SK-N-SH treated with all-trans-retinoic acid at 6 μM for 48 hours (cell line): ENCODE results near the gene SPOCK1.

Experiments
- ATAC-seq: fragments of 200-7000 bp; cut with Tn5 transposase; 3 replicates; pipeline ENCODE4 v1.9.1; 2020; ENCODE audit warnings: mild to moderate bottlenecking, moderate library complexity
- ARNTL ChIP-seq: fragments of 450-650 bp; formaldehyde crosslinking; IDR thresholded peaks from 2 replicates; pipeline ENCODE4 v1.5.0; 2020; ENCODE audit warnings: low read depth, mild to moderate bottlenecking, moderate library complexity, borderline replicate concordance
- BACH2 ChIP-seq: fragments of 250-450 bp; sonication (Bioruptor Pico); IDR thresholded peaks from 2 replicates; pipeline ENCODE4 v1.9.0; 2021; ENCODE audit warnings: mild to moderate bottlenecking, borderline replicate concordance
- CREB5 ChIP-seq: fragments of 250-450 bp; sonication (Bioruptor Pico); IDR thresholded peaks from 2 replicates; pipeline ENCODE4 v1.5.1; 2020; ENCODE audit warnings: low read depth, mild to moderate bottlenecking, moderate library complexity
- CSDC2 ChIP-seq: fragments of 250-450 bp; sonication (Bioruptor Pico); IDR thresholded peaks from 2 replicates; pipeline ENCODE4 v1.5.0; 2020; ENCODE audit warnings: mild to moderate bottlenecking, moderate library complexity
- CSRNP3 ChIP-seq: fragments of 250-450 bp; sonication (Bioruptor Pico); IDR thresholded peaks from 2 replicates; pipeline ENCODE4 v1.5.1; 2021; ENCODE audit warnings: mild to moderate bottlenecking, moderate library complexity
- ESRRG ChIP-seq: fragments of 250-450 bp; sonication (Bioruptor Pico); IDR thresholded peaks from 2 replicates; pipeline ENCODE4 v1.6.1; 2021; ENCODE audit warnings: mild to moderate bottlenecking
- GLIS3 ChIP-seq: fragments of 250-450 bp; sonication (Bioruptor Pico); IDR thresholded peaks from 2 replicates; pipeline ENCODE4 v1.5.0; 2020; ENCODE audit warnings: mild to moderate bottlenecking, moderate library complexity
- ISL1 ChIP-seq: fragments of 250-450 bp; sonication (Bioruptor Pico); IDR thresholded peaks from 2 replicates; pipeline ENCODE4 v2.1.2; 2022; ENCODE audit warnings: mild to moderate bottlenecking, moderate library complexity
- OSR1 ChIP-seq: fragments of 250-450 bp; sonication (Bioruptor Pico); IDR thresholded peaks from 2 replicates; pipeline ENCODE4 v1.8.0; 2022; ENCODE audit warnings: moderate library complexity, mild to moderate bottlenecking, inconsistent platforms
- PPARA ChIP-seq: fragments of 250-450 bp; sonication (Bioruptor Pico); IDR thresholded peaks from 2 replicates; pipeline ENCODE4 v1.5.0; 2020; ENCODE audit warnings: mild to moderate bottlenecking, borderline replicate concordance
- RARB ChIP-seq: fragments of 250-450 bp; sonication (Bioruptor Pico); IDR thresholded peaks from 2 replicates; pipeline ENCODE4 v1.8.0; 2021; ENCODE audit warnings: mild to moderate bottlenecking, moderate library complexity
- SNAI2 ChIP-seq: fragments of 250-450 bp; sonication (Bioruptor Pico); IDR thresholded peaks from 2 replicates; pipeline ENCODE4 v1.5.0; 2020; ENCODE audit warnings: mild to moderate bottlenecking, moderate library complexity
- TCF4 ChIP-seq: fragments of 250-450 bp; sonication (Bioruptor Pico); IDR thresholded peaks from 2 replicates; pipeline ENCODE4 v1.8.0; 2021; ENCODE audit warnings: mild to moderate bottlenecking, moderate library complexity, borderline replicate concordance
- TOX ChIP-seq: fragments of 250-450 bp; sonication (Bioruptor Pico); IDR thresholded peaks from 2 replicates; pipeline ENCODE4 v1.8.0; 2021; ENCODE audit warnings: mild to moderate bottlenecking, moderate library complexity, borderline replicate concordance
- ZC3H10 ChIP-seq: fragments of 250-450 bp; sonication (Bioruptor Pico); IDR thresholded peaks from 2 replicates; pipeline ENCODE4 v1.5.1; 2021; ENCODE audit warnings: mild to moderate bottlenecking, moderate library complexity
- ZFP30 ChIP-seq: fragments of 450-650 bp; formaldehyde crosslinking; IDR thresholded peaks from 2 replicates; pipeline ENCODE4 v1.5.0; 2022; ENCODE audit warnings: mild to moderate bottlenecking, moderate library complexity
- ZNF565 ChIP-seq: fragments of 450-650 bp; formaldehyde crosslinking; conservative IDR thresholded peaks from 2 replicates; pipeline ENCODE4 v1.5.0; 2020; ENCODE audit warnings: low read depth, mild to moderate bottlenecking, moderate library complexity
- ZNF70 ChIP-seq: fragments of 450-650 bp; formaldehyde crosslinking; IDR thresholded peaks from 2 replicates; pipeline ENCODE4 v1.5.0; 2020; ENCODE audit warnings: mild to moderate bottlenecking, moderate library complexity
- ZNF8 ChIP-seq: fragments of 450-650 bp; formaldehyde crosslinking; IDR thresholded peaks from 2 replicates; pipeline ENCODE4 v1.5.0; 2020; ENCODE audit warnings: mild to moderate bottlenecking, moderate library complexity
- TF ChIP-seq, protein P1 (sequence below): fragments of 250-450 bp; sonication (Bioruptor Pico); IDR thresholded peaks from 2 replicates; pipeline ENCODE4 v1.8.0; 2021; ENCODE audit warnings: low read depth, mild to moderate bottlenecking, moderate library complexity, borderline replicate concordance
- TF ChIP-seq, protein P2 (sequence below): fragments of 250-450 bp; sonication (Bioruptor Pico); IDR thresholded peaks from 2 replicates; pipeline ENCODE4 v1.8.0; 2020; ENCODE audit warnings: mild to moderate bottlenecking, moderate library complexity, borderline replicate concordance
- TF ChIP-seq, protein P3 (sequence below): fragments of 250-450 bp; sonication (Bioruptor Pico); IDR thresholded peaks from 2 replicates; pipeline ENCODE4 v1.5.0; 2020; ENCODE audit warnings: mild to moderate bottlenecking, moderate library complexity

Gene SPOCK1

GRCh38 chr5:137283801-137284200 lies 215.3 kb downstream of the SPOCK1 start (continued):
- no peak for TF ChIP-seq ISL1 (CRISPR knock-in tag)

DNA sequence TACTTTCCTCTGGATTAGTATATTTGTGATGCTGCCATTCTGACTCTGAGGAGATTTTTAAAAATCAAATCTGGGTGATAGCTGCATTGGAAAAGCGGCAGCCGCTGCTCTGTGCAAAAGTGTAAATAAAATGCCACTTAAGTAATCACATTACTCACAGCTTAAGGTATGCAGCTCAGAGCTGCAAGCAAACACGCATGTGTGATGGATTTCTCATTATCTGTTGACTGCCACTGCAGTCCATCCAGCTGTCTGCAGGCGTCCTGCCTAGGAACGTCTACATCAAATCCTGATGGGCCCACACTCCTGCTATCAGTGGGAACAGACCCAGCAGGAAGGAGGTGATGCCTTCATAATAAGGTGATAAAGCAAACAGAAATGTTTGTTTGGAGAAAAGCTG lies 216.9 kb downstream of the SPOCK1 start:
- ATAC-seq = no peak
- TF ChIP-seq, protein P1, sequence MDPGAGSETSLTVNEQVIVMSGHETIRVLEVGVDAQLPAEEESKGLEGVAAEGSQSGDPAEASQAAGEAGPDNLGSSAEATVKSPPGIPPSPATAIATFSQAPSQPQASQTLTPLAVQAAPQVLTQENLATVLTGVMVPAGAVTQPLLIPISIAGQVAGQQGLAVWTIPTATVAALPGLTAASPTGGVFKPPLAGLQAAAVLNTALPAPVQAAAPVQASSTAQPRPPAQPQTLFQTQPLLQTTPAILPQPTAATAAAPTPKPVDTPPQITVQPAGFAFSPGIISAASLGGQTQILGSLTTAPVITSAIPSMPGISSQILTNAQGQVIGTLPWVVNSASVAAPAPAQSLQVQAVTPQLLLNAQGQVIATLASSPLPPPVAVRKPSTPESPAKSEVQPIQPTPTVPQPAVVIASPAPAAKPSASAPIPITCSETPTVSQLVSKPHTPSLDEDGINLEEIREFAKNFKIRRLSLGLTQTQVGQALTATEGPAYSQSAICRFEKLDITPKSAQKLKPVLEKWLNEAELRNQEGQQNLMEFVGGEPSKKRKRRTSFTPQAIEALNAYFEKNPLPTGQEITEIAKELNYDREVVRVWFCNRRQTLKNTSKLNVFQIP (CRISPR knock-in tag) = no peak
- no peak for TF ChIP-seq ARNTL (CRISPR knock-in tag)
- TF ChIP-seq ISL1 (CRISPR knock-in tag) = no peak
- TF ChIP-seq BACH2 (CRISPR knock-in tag) = no peak
- TF ChIP-seq ZNF8 (CRISPR knock-in tag) = no peak
- TF ChIP-seq, protein P2, sequence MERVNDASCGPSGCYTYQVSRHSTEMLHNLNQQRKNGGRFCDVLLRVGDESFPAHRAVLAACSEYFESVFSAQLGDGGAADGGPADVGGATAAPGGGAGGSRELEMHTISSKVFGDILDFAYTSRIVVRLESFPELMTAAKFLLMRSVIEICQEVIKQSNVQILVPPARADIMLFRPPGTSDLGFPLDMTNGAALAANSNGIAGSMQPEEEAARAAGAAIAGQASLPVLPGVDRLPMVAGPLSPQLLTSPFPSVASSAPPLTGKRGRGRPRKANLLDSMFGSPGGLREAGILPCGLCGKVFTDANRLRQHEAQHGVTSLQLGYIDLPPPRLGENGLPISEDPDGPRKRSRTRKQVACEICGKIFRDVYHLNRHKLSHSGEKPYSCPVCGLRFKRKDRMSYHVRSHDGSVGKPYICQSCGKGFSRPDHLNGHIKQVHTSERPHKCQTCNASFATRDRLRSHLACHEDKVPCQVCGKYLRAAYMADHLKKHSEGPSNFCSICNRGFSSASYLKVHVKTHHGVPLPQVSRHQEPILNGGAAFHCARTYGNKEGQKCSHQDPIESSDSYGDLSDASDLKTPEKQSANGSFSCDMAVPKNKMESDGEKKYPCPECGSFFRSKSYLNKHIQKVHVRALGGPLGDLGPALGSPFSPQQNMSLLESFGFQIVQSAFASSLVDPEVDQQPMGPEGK (CRISPR knock-in tag) = no peak
- TF ChIP-seq, all 23 proteins: peak for 0

GRCh38 chr5:137281201-137281600 lies 217.9 kb downstream of the SPOCK1 start:
- TF ChIP-seq ZFP30 (CRISPR knock-in tag) (no peak), CREB5 (CRISPR knock-in tag) (no peak), PPARA (CRISPR knock-in tag) (no peak), ZC3H10 (no peak), ESRRG (CRISPR knock-in tag) (no peak), RARB (CRISPR knock-in tag) (no peak), ZNF565 (CRISPR knock-in tag) (no peak), CSRNP3 (CRISPR knock-in tag) (no peak), ZNF8 (CRISPR knock-in tag) (no peak), ISL1 (CRISPR knock-in tag) (no peak), OSR1 (CRISPR knock-in tag) (no peak), BACH2 (CRISPR knock-in tag) (no peak)
- TF ChIP-seq, protein P3, sequence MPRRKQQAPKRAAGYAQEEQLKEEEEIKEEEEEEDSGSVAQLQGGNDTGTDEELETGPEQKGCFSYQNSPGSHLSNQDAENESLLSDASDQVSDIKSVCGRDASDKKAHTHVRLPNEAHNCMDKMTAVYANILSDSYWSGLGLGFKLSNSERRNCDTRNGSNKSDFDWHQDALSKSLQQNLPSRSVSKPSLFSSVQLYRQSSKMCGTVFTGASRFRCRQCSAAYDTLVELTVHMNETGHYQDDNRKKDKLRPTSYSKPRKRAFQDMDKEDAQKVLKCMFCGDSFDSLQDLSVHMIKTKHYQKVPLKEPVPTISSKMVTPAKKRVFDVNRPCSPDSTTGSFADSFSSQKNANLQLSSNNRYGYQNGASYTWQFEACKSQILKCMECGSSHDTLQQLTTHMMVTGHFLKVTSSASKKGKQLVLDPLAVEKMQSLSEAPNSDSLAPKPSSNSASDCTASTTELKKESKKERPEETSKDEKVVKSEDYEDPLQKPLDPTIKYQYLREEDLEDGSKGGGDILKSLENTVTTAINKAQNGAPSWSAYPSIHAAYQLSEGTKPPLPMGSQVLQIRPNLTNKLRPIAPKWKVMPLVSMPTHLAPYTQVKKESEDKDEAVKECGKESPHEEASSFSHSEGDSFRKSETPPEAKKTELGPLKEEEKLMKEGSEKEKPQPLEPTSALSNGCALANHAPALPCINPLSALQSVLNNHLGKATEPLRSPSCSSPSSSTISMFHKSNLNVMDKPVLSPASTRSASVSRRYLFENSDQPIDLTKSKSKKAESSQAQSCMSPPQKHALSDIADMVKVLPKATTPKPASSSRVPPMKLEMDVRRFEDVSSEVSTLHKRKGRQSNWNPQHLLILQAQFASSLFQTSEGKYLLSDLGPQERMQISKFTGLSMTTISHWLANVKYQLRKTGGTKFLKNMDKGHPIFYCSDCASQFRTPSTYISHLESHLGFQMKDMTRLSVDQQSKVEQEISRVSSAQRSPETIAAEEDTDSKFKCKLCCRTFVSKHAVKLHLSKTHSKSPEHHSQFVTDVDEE = no peak
- ATAC-seq = no peak

GRCh38 chr5:137280656-137281055 lies 218.5 kb downstream of the SPOCK1 start:
- ATAC-seq = no peak
- TF ChIP-seq ZNF8 (CRISPR knock-in tag) = no peak
- no peak for TF ChIP-seq OSR1 (CRISPR knock-in tag)
- no peak for TF ChIP-seq RARB (CRISPR knock-in tag)
- TF ChIP-seq CREB5 (CRISPR knock-in tag) = no peak
- TF ChIP-seq CSDC2 (CRISPR knock-in tag) = no peak
- TF ChIP-seq ZNF70 (CRISPR knock-in tag) = no peak
- TF ChIP-seq SNAI2 (CRISPR knock-in tag) = no peak
- TF ChIP-seq GLIS3 (CRISPR knock-in tag) = no peak
- no peak for TF ChIP-seq TCF4 (CRISPR knock-in tag)
- no peak for TF ChIP-seq ZFP30 (CRISPR knock-in tag)
- TF ChIP-seq TOX (CRISPR knock-in tag) = no peak
- no peak for TF ChIP-seq ZC3H10
- TF ChIP-seq, protein P3 = no peak
- no peak for TF ChIP-seq ISL1 (CRISPR knock-in tag)
